Measurements from ENCODE around the gene FNDC5.

GRCh38 chr1:32874860-32875752, 4.4 kb upstream of the FNDC5 start:
- TF ChIP-seq EZH2phosphoT487 (IDR thresholded peaks at IDR 0.05; ENCODE audit: insufficient read depth, low read depth), result no peak
- TF ChIP-seq EZH2 (IDR thresholded peaks at IDR 0.05; ENCODE audit: insufficient read depth, poor library complexity, severe bottlenecking), result no peak
